ENCODE data around the gene ALK.

DNA sequence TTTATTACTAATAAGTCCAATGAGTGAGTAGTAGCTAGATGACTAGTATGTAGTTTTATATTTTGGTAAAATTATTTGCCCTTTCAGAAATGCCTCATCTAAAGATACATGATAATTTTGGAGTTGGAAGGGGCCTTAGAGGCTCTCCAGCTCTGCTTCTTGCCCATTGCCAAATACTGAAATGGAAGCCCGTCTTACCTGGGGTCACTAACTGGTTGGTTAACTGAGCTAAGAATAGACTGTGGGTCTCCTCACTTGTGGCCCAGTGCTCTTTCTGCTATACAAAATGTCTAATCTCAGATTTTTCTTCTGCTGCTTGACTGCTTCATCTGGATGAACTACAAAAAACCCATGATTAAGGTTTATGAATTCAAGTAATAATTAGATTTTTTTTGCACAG lies 739.1 kb downstream of the ALK start:
- TF ChIP-seq CEBPB (IDR thresholded peaks at IDR 0.05; ENCODE audit: borderline replicate concordance in 1 of 2, low read depth in 2 of 2, low read length in 2 of 2) (no peak), SP1 (IDR thresholded peaks at IDR 0.05; ENCODE audit: low read depth, low read length) (no peak), RFX5 (IDR thresholded peaks at IDR 0.05; ENCODE audit: low read depth, low read length) (no peak), HDAC6 (IDR thresholded peaks at IDR 0.05; ENCODE audit: unreplicated experiment) (no peak), EZH2 (IDR thresholded peaks at IDR 0.05; ENCODE audit: borderline replicate concordance, control insufficient read depth, low read depth, low read length) (no peak), RAD21 (IDR thresholded peaks at IDR 0.05; ENCODE audit: insufficient read depth, low read depth, low read length) (no peak), CREM (IDR thresholded peaks at IDR 0.05; ENCODE audit: low read depth) (no peak), POLR2A (IDR thresholded peaks at IDR 0.05; ENCODE audit: low read depth, low read length) (no peak), EGR1 (IDR thresholded peaks at IDR 0.05; ENCODE audit: borderline replicate concordance in 1 of 2, low read depth in 2 of 2, low read length in 2 of 2) (no peak), MXI1 (IDR thresholded peaks at IDR 0.05; ENCODE audit: low read depth, low read length) (no peak), SMC3 (IDR thresholded peaks at IDR 0.05; ENCODE audit: borderline replicate concordance, low read length) (no peak), BRCA1 (IDR thresholded peaks at IDR 0.05; ENCODE audit: low read depth, low read length) (no peak)
- TF ChIP-seq, protein P1, sequence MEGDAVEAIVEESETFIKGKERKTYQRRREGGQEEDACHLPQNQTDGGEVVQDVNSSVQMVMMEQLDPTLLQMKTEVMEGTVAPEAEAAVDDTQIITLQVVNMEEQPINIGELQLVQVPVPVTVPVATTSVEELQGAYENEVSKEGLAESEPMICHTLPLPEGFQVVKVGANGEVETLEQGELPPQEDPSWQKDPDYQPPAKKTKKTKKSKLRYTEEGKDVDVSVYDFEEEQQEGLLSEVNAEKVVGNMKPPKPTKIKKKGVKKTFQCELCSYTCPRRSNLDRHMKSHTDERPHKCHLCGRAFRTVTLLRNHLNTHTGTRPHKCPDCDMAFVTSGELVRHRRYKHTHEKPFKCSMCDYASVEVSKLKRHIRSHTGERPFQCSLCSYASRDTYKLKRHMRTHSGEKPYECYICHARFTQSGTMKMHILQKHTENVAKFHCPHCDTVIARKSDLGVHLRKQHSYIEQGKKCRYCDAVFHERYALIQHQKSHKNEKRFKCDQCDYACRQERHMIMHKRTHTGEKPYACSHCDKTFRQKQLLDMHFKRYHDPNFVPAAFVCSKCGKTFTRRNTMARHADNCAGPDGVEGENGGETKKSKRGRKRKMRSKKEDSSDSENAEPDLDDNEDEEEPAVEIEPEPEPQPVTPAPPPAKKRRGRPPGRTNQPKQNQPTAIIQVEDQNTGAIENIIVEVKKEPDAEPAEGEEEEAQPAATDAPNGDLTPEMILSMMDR (IDR thresholded peaks at IDR 0.05 in 2 of 3, conservative IDR thresholded peaks at IDR 0.05 in 1 of 3; ENCODE audit: control insufficient read depth in 2 of 3, extremely low read depth in 1 of 3, insufficient read depth in 1 of 3, low read depth in 3 of 3, low read length in 3 of 3) = no peak

Measured in GM12878 (cell line).